Superior temporal gyrus (tissue), 1 donor: ENCODE results near the gene DENND1C.
"Not testable (repeated sequence)": the region's sequence is repeated elsewhere in the genome, so short reads cannot be mapped to it uniquely, and the experiment has no call there.

Source experiments
- DNase-seq: peaks from one replicate; pipeline ENCODE4 v3.0.0-alpha.2; 2016; ENCODE audit errors: extremely low spot score

DENND1C gene

DNA sequence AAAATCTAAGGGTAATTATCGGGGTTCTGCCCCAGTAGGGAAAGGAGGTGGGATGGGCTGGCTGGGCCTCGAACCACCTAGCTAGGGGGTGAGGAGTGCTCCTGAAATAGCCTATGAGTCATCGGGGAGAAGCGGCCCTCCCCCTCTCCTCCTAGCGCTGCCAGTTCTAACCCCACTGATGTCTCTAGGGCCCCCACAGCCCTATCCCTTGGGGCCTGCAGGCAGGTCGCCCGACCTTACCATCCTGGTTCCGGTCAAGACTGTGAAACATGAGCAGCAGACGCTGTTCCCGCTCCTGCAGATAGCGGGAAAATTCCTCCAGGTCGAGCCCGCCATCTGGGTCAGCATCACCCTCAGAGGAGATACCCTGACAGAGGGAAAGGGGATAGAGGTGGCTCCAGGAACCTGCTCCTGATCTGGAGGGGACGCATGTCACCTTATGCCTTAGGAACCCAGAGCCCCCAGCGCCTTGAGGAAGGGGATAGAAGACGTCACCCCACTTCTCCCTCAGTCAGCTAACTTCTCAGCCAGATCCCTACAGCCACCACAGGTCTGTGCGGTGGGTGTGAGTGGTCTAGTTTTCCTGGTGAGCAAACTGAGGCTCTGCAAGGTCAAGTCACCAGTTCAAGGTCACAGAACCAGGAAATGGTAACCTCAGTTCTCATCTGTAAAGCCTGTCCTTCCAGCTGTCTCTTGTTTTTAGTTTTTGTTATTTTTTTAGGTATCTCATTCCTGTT, 23.5 kb downstream of the DENND1C start:
- DNase-seq, result no peak

DNA sequence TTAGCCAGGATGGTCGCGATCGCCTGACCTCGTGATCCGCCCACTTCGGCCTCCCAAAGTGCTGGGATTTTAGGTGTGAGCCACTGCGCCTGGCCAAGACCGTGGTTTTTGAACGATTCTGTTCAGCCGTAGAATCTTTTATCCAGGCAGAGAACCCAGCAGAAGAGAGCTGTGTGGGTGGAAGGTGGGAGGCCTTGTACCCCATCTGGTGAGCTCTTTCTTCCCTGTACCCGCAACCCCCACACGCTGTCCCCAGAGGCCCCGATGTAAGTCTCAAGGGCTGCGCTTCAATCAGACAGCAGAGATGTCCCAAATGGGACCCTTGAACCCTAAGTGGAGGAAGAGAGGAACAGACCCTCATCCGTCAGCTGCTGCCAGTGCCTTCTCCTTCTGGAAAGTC, 25.7 kb downstream of the DENND1C start:
- DNase-seq, result no peak

DNA sequence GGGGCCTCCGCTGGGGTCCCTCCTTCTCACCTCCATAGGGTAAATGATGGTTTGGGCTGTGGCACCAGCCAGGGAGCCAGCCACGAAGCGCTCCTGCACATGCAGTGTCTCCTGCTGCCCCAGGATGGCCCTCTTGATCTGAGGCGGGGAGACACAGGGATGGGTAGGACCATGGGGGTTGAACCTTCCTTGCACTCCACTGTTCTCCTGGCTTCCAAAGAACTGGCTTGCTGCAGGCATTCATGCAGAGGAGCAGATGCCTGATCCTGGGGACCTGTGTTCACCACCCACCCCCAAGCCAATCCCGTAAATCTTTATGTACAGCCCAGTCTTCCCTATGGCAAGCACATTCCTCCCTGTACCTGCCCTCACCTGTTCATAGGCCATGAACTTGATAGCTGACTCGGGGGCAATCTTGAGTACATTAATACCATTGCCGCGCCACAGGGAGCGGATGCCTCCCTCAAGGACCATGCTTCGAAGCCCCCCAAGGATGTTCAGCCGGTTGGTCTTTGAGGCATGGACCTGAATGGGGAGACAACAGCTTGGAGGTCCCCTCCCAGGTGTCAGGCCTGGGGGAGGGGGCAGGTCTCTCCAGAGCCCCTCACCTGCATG, 27.5 kb downstream of the DENND1C start:
- no peak for DNase-seq

DNA sequence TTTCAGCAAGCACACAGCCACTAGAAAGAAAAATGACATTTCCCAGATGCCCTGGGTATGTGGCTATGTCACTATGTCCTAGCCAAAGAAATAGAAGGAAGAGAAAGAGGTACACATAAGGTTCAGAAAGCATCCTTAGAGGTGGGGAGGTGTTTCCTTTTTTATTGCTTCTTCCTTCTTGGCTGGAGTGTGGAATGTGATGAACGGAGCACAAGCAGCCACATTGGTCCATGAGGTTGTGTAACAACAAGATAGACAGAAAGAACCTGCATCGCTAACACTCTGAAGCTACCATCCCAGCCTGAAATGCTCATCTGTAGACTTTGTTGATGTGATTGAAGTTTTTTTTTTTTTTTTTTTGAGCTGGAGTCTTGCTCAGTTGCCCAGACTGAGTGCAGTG, 28.7 kb downstream of the DENND1C start:
- no peak for DNase-seq

DNA sequence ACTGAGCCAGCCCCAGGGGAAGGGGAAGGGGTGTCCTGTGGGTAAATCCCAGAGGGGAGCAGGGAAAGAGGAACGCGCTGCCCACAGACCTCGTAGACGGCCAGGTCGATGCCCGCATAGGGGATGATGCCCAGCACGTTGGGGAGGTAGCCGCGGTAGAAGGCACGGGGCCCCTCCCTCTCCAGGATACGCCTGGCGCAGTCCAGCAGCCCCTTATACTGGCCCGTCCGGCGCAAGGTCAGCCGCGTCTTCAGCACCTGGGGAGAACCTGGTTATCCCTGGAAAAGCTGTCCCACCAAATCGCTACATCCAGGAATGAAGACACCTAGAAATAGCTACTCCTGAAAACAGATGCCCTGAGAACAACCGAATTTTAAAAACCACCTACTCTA, 29.4 kb downstream of the DENND1C start:
- DNase-seq, result no peak

DNA sequence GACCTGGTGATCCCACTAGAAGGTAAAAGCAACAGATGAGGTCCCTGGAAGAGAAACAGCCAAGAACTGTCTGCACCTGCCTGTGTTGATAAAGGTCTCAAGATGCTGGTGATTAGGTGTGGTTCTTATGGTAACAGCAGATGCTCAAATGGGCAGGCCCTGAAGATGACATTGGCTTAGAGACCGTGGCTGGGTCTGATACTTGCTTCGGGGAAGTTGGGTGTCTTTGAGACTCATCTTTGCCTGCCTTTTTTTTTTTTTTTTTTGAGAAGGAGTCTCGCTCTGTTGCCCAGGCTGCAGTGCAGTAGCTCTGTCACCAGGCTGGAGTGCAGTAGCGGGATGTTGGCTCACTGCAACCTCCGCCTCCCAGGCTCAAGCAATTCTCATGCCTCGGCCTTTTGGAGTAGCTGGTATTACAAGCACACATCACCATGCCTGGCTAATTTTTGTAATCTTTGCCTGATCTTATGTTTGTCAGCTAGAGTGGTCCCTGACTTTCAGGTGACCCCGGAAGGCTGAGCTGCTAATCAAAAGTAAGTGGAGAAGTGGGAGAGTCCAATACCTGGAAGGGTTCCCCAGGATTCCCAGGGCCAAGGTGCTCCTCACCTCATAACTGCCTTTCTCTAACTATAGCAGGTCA, 29.9 kb downstream of the DENND1C start:
- DNase-seq, result no peak

DNA sequence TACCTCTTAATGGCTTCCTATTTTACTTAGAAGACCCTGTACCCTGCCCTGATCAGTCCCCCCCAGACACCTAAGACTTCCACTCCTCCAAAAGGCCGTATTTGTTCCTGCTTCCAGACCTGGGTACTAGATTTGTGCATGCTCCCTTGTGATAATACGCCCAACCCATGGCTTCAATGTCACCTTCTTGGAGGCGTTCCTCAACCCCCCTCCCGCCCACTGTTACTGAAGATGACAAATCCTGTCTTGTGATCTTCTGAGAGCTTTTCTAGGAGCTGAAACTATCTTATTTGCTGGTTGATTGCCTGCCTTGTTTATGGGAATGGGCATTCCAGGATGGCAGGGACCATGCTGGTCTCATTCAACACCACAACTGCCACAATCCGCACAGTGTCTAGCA, 31.4 kb downstream of the DENND1C start:
- DNase-seq, result no peak

DNA sequence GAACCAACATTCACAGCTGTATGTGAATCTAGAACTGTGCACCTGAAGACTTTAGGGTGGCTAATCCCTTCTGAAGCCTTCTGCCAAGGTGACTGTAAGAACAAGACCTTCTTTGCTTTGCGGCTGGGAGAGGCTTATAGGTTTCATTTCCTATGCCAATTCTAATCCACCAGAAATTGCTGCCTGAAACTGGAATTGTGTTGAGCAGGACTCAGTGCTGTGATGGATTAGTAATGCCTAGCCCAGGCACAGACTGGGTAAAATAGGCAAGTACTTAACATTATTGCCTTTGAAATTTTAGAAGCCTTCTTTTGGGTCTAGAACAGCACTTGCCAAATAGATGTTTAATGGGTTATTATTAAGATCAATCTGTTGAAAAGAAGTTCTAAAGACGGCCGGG, 33.5 kb downstream of the DENND1C start:
- DNase-seq, result no peak

DNA sequence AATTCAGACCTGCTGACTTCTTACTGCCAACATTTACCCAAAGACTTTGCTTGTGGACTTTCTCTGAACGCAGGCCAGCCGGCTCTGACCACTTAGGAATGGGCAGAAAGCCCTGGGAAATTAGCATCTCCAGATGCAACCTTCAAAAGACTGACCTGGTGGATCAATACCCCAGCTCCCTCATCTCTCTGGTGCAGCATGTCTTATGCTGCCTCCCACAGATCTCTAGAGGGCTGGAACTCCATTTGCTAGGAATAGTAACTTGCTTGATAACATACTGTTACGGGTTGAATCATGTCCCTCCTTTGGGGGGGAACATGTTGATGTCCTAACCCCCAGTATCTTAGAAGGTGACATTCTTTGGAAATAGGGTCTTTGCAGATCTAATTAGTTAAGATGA, 35.1 kb downstream of the DENND1C start:
- no peak for DNase-seq

DNA sequence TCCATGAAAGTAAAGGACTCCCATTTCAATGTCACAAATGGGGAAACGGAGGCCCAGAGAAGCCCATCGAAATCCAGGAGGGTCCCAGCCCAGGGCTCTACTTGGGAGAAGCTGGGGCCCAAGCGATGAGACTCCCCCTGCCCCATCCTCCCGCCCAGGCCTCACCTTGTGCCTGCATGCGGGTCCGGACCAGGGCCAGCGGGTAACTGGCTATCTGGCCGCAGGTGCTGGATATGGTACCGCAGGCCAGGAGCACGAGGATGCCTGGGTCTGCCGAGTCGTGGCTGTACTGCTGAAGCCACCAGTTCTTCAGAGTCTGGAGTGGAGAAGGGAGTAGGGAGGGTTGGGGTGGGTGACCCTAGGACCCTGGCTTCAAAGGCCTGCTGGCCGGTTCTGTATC, 37.6 kb downstream of the DENND1C start:
- no peak for DNase-seq

DNA sequence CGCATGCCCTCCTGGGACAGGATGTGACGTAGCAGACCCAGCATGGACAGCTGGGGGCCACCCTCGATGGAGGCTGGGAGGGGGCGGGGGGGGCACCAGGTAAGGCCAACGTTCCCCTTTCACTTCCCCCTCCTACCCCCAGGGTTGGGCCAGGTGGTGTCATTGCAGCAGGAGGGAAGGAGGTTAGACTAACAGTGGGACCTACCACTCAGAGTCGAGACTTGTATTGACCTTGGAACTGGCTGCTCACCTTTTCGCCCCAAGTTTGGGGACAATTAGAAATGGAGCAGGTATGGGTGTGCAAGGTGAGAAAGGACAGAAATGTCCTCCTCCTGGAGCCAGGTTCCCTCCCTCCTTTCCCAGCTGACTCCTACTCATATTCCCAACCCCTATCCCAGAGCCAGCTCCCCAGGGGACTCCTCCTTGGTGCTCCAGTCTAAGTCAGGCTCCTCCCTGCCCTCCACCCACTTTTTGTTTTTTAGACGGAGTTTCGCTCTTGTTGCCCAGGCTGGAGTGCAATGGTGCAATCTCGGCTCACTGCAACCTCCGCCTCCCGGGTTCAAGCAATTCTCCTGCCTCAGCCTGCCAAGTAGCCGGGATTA, 39.4 kb downstream of the DENND1C start:
- no peak for DNase-seq

DNA sequence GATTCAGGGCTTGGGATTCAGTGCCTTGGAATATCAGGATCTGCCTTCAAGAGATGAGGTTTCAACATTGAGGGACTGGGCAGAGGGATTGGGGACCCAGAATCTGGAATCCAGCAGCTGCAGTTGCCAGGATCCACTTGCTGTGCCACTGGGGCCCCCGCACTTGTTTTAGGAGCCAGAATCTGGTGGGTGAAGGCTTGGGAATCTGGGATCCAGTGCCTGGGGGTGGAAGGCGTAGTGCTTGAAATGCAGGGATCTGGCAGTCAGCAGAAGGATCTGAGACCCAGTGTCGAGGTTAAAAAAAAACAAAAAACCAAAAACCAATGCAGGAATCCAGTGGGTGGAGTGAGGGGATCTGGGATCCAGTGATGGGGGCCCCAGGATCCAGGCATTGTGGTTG, 40.7 kb downstream of the DENND1C start:
- no peak for DNase-seq

DNA sequence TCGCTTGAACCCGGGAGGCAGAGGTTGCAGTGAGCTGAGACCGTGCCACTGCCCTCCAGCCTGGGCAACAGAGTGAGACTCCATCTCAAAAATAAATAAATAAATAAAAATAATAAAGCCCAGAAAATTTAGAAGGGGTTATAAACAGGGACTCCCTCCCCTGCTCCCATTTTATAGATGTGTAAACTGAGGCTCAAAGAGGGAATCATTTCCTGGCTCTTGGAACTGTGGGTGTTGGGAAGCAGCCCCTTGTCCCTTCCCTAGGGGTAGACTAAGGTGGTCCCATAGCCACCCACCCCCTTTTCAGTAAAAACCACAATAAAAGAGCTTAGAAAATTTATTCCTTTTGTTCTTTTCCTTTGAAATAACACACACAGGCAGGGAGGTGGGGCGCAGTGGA, 41.8 kb downstream of the DENND1C start:
- no peak for DNase-seq

DNA sequence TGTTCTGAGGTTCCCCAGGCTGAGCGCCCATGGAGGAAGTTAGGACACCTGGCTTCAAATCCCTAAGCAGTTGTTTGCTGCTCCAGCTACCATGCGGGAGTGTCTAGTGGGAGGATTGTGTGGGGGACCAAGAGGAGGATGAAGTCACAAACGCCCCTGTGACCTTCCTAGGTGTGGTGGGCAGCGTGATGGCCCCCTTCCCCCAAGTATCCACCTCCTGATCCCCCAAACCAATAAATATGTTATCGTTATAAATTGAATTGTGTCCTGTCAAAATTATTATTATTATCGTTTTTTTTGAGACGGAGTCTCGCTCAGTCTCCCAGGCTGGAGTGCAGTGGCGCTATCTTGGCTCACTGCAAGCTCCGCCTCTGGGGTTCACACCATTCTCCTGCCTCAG, 47.9 kb downstream of the DENND1C start, which contains the start of gene SLC25A41:
Gene SLC25A41 (minus strand): TSS at position 101 of the 400 bp plus-strand sequence. CDS start 70 bp downstream, at position 31.
- no peak for DNase-seq

DNA sequence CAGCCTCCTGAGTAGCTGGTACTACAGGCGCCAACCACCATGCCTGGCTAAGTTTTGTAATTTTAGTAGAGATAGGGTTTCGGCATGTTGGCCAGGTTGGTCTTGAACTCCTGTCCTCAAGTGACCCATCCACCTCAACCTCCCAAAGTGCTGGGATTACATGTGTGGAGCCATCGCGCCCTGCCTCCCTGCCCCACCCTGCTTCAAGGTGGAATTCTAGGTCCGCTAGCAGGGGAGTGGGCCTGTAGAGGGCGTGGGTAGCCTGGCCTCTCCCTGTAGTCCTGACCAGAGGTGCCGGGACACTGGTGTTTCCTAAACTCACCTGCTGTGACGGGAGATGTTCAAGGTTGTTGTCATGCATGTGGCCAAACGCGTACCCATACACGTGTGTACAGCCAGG, 48.4 kb downstream of the DENND1C start:
- no peak for DNase-seq

DNA sequence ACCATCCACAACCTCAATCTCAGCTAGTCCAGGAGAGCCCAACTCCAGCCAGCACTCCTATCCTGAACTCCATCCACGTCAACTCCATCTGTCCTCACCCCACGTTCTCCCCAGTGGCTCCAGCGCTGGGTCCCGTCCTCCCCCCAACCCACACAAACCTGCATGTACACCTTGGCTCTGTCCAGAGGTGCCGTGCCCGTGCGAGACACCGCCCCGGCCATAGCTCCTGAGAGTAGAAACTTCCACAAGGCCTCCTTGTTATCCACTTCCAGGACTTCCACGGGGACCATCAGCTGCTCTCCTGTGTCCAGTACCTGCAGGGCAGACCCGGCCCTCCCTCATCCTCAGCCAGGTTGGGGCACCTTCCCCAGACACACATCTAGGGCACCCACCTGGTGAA, 49.7 kb downstream of the DENND1C start:
- DNase-seq, result no peak

DNA sequence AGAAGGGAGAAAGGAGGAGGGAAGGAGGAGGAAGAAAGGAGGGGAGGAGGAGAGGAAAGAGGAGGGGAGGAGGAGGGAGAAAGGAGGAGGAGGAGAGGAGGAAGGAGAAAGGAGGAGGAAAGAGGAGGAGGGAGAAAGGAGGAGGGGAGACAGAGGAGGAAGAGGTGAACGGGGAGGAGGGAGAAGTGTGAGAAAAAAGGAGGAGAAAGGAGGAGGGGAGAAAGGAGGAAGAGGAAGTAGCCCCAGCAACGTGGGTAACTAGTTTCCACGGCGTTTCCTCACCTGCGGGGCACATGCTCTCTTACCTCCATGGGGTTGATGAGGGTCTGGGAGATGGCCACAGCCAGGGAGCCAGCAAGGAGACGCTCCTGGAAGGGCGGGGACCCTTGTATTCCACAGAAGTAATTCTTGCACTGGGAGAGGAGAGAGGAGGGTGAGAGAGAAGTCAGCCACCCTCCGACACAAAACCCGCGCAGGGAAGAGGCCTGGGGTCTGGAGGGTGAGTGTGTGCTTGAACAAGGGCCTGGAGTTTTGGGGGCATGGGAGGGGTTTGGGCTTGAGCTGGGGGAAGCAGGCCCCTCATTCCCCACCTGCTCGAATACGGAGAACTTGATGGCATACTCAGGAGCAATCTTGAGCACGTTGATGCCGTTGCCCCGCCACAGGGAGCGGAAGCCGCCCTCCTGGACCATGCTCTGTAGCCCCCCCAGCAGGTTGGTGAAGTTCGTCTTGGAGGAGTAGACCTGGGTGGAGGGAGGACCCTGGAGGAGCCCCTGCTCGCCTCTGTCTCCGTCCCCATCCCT, 52.0 kb downstream of the DENND1C start:
- DNase-seq, result no peak

DNA sequence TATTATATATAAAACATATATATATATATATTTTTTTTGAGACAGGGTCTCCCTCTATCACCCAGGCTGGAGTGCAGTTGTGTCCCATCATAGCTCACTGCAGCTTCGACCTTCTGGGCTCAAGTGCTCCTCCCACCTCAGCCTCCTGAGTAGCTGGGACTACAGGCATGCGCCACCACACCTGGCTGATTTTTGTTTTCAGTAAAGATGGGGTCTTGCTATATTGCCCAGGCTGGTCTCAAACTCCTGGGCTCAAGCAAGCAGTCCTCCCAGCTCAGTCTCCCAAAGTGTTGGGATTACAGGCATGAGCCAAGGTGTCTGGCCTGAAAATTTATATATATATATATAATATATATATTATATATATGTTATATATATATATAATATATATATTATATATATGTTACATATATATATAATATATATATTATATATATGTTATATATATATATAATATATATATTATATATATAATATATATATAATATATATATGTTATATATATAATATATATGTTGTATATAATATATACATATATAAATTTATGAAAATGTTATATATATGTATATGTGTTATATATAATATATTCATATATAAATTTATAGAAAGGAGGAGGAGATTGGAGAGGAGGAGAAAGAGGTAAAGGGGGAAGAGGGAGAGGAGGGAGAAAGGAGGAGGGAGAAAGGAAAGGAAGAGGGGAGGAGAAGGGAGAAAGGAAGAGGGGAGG, 52.7 kb downstream of the DENND1C start:
- DNase-seq, result not testable (repeated sequence)

DNA sequence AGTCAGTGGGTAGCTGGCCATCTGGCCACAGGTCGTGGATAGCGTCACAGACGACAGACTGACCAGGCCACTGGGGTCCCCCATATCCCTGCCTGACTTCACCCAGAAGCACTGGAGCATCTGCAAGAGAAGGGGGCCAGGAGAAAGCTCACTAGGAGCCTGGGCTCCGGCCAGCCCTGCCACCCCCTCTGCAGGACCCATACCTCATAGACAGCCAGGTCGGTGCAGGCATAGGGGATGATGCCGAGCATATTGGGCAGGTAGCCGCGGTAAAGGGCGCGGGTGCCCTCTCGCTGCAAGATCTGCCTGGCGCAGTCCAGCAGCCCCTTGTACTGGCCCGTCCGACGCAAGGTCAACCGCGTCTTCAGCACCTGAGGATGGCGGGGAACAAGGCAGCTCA, 54.5 kb downstream of the DENND1C start:
- no peak for DNase-seq

DNA sequence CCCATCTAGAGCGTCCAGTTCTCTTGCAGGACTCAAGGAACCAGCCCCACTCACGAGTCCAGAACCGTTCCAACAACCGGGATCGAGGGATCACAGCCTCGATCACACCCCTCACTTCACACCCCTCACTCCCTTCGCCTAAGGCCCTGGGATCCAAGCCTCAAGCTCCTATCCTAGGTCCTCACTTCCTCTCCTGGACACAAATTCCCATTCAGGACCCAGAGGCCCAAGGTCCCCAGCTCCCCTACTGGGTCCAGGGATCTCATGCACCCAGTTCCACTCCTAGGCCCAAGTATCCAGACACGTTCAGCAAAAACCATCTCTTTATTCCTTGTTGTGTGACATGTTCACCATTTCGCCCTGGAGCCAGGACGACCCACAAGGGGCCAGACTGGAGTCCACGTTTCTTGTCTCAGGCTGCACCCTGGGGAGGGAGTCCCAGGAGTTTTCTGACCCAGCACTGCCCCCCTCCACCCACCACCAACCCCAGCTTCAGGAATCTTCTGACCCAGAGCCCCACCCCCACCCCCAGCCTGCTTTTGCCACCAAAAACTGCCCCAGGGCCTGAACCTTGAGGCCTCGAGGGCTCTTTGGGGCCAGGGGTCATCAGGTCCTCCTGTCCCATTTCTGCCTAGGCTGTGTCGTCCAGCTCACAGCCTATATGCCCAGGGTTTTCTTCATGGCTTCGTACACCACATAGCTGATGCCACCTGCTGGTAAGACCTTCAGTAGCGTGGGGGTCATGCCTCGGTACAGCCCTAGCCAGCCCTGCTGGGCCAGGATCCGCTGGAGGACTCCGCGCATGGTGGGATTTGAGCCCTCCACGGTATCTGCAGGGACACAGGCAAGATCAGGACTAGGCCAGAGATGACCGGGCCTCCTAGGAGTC, 55.6 kb downstream of the DENND1C start:
- no peak for DNase-seq
